OCI-LY1 (cell line): ENCODE results near the gene TST.

ENCODE experiments used
- CTCF ChIP-seq: fragments of 200-600 bp; sonication (generic), shearing (Covaris generic); IDR thresholded peaks from 2 replicates; pipeline ENCODE4 v1.5.1; 2017; ENCODE audit warnings: mild to moderate bottlenecking, antibody characterized with exemption, low read length, moderate library complexity, mixed read lengths
- EZH2 ChIP-seq: fragments of 200-600 bp; sonication (generic), shearing (Covaris generic); IDR thresholded peaks from 2 replicates; pipeline ENCODE4 v1.8.0; 2017; ENCODE audit warnings: borderline replicate concordance, mixed run types, mild to moderate bottlenecking, antibody characterized with exemption, low read length, moderate library complexity, mixed read lengths

- TF ChIP-seq CTCF, result 0 out of 2 replicates have a peak, but pooled peaks have one; percentile 9
- no peak for TF ChIP-seq EZH2
Observed at GRCh38 chr22:37051391-37052385, 32.4 kb upstream of the TST start, which contains the start of gene KCTD17.
